GM18520 (cell line): ENCODE measurements around the gene MRPL18.
"Not testable (repeated sequence)": the region's sequence is repeated elsewhere in the genome, so short reads cannot be mapped to it uniquely, and the experiment has no call there.

Experiments used
- ATAC-seq: cut with Tn5 transposase; IDR thresholded peaks from one replicate; pipeline ENCODE4 v1.9.1; 2021; ENCODE audit not compliant: unreplicated experiment

MRPL18 gene

DNA sequence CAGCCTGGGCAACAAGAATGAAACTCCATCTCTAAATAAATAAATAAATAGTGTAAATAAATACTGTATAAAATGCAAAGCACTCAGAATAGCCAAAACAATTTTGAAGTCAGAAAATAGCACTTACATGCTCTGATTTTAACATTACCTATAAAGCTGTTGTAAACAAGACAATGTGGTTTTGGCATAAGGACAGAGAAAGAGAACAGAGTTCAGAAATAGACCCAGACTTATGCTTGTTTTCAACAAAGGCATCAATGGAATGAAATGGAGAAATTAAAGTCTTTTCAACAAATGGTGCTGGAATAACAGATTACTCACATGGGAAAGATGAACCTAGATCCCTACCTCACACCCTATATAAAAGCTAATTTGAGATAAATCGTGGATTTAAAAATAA lies 18.1 kb upstream of the MRPL18 start:
- ATAC-seq = no peak

DNA sequence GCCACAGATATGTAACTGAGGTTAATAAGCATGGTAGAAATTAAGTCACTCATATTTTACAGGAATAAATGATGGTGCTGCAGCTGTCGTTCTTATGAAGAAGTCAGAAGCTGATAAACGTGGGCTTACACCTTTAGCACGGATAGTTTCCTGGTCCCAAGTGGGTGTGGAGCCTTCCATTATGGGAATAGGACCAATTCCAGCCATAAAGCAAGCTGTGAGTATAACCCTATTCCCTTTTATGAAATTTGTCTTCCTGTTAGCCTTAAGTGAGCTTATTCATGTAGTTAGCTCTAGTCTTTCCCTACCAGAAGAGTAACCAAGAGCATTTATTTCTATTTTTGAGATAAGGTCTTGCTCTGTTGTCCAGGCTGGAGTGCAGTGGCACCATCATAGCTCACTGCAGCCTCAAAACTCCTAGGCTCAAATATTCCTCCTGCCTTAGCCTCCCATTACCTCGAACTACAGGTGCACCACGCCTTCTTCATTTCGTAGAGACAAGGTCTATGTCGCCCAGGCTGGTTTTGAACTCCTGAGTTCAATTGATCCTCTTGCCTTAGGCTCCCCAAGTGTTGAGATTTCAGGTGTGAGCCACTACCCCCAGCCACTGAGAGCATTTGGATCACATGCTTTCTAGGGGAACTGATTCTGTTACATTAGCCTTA lies 12.9 kb upstream of the MRPL18 start:
- no peak for ATAC-seq

DNA sequence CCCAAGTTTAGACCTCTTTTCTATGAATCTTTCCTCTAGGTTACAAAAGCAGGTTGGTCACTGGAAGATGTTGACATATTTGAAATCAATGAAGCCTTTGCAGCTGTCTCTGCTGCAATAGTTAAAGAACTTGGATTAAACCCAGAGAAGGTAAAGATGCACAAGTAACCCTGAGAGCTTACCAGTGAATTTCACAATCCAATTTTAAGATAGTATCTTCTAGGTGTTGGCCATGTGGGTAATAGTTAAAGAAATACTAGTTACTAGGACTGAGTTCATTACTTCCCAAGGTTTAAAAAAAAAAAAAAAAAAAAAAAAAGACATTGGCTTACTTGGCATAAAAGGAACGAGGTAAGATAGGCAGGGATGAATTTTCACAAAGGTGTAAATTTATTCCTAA lies 12.1 kb upstream of the MRPL18 start:
- no peak for ATAC-seq

DNA sequence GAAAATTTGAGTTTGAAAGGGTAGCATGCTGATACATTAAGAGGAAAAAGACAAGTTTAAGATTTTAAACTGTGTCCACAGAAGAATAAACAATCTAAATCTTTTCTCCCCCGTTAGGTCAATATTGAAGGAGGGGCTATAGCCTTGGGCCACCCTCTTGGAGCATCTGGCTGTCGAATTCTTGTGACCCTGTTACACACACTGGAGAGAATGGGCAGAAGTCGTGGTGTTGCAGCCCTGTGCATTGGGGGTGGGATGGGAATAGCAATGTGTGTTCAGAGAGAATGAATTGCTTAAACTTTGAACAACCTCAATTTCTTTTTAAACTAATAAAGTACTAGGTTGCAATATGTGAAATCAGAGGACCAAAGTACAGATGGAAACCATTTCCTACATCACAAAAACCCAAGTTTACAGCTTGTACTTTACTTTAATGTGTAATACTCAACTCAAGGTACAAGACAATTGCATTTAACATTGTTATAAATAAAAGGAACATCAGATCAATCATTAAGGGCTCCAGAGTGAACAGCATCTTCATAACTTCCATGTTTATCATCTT lies 11.6 kb upstream of the MRPL18 start:
- no peak for ATAC-seq

DNA sequence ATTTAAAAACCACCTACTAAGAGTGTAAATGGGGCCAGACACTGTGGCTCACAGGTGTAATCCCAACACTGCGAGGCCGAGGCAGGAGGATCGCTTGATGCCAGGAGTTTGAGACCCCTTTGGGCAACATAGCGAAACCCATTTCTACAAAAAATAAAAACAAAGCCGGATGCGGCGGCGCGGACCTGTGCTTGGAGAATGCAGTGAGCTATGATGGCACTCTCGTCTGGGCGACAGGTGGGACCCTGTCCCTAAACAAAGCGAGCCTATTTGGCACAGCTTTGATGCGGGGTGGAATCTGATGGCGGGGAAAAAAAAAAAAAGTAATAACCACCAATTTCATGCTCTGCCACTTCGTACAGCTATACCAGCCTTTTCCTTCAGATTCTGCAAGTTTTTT lies 2.0 kb upstream of the MRPL18 start:
- no peak for ATAC-seq

DNA sequence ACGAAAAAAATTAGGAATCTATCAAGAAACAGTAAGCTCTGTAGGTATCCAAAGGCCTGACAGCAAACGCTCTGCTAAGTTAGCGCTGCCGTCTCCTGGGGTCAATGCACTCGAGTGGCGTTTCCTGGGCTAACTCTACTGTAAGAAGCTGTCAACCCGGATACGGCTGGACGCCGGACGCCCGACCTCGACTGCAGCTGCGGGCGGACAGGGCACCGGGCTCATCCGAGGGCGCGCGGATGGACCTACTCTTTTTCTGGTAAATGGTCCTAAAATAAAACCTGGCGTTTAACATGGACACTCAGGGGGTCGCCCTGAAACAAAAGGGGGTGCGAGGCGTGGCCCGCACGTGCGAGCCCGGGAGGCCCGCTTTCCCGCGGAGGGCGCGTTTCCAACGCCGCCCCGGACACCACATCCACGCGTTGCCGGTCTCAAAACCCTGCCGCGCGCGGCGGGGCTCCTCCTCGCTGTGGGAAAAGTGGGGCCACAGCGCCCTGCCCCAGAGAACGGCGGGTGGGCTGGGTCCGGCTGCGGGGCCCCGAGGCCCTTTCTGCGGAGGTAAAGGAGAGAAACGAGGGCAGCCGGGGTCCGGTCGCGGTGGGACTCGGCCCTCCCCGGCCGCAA lies 1.4 kb upstream of the MRPL18 start:
- no peak for ATAC-seq

DNA sequence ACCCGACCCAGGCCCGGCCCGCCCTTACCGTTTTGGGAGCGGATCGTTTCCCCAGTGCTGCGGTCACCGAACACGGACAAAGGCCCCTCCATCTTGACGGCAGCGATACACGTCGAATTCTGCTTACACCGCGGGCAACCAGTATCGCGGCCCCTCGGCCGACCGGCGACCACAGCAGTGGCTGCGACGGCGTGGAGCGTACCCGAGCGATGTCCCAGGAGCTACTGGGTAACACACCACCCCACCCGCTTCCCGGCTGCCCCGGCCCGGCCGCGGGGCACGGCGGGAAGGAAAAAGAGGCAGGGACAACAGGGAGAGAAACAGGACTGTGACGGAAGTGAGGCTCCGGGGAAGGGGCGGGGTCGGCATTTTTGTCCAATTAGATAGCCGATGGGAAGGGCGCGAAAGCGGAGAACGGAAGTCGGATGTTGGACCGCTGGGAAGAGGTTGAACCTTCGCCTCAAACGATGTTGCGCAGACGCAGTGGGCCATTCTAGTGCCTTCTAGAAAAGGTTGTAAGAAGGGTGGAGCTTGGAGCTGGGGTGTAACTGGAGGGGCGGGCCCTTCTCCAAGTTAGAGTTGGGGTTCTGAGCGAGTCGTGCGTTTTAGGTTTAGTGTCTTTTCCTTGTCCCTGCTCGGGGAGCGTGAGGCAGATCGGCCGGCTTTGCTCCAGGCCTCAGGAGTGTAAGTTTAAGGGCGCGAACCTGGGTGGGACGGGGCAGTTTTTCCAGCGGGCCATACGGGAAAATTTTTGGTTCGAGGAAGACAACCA lies 704 bp upstream of the MRPL18 start, which contains the start of gene TCP1:
TSS of gene TCP1 (minus strand) at position 226 of the 772 bp plus-strand sequence. CDS start at position 92, 134 bp downstream.
- ATAC-seq = peak; percentile 63

DNA sequence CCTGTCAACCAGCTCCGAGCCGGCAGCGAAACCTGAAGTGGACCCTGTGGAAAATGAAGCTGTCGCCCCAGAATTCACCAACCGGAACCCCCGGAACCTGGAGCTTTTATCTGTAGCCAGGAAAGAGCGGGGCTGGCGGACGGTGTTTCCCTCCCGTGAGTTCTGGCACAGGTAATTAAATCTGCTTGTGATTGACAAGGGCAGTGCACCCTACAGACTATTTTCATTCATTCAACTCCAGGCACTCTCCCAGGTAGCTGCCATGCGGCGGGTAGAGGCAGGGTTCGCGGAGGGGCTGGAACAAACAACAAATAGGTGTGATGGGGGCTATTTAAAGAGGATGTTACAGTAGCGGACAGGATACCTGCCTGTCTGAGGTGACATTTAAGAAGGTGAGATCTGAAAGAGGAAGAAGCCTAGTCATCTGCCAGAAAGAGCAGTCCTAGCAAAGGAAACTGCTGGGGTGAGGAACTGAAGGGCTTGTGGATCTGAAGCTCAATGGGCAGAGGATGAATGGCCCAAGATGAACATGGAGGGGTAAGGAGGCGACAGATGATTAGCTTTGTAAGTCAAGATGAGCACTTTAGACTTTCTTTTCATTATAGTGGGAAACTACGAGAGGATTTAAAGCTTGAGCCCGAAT lies 810 bp downstream of the MRPL18 start:
- ATAC-seq = no peak

DNA sequence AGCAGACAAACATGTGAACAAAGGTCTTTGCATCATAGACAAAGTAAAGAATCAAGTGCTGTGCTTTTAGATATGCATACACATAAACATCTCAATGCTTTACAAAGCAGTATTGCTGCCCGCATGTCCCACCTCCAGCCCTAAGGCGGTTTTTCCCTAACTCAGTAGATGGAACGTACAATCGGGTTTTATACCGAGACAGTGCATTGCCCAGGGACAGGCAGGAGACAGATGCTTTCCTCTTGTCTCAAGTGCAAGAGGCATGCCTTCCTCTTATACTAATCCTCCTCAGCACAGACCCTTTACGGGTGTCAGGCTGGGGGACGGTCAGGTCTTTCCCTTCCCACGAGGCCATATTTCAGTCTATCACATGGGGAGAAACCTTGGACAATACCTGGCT lies 4.7 kb downstream of the MRPL18 start:
- ATAC-seq = not testable (repeated sequence)

DNA sequence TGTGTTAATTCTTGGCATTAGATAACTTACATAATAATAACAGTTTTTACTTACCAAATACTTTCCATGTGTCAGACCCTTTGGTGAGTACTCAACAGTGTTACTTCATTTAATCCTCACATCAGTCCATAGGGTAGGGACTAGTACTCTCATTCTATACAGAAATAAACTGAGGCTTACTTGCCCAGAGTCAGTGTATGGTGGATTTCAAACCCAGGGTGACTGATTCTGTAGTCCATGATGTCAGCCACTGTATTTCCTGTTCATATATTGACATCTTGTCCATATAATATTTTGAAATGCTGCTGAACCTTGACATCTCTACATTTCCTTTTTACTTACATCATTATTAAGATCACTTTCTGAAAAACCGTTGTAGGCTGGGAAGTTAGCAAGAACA lies 7.3 kb downstream of the MRPL18 start:
- ATAC-seq = no peak

DNA sequence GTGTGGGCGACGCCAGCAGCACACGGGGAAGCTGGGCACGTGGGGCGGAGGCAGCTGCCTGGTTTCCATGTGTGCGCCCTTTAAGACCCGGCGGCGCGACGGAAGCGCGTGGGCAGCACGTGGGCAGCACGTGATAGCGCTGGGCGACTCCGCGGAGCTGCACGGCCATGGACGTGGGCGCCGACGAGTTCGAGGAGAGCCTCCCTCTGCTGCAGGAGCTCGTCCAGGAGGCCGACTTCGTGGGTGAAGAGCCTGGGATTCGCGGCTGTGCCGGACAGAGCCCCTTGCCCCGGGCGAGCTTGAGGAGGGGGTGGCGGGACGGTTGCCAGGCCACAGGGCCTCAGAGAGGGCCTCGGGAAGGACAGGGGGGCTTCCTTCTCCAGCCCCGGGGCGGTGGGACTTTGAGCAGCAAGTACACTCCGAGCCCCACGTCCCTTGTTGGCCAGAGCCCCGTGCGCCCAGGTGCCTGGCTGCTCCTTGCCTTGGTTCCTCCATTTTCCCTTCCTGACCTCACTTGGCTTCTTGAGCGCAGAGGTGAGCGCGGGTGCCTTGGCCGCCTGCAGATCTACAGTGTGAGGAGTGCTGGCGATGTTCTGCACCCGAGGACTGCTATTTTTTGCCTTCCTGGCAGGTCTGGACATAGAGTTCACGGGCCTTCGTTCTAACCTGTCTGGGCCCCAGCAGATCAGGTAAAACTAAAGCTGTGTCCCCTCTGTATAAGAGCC lies 10.0 kb downstream of the MRPL18 start, which contains the start of gene PNLDC1:
TSS of gene PNLDC1 (plus strand) at position 136 of the 725 bp plus-strand sequence. CDS start at position 168, 32 bp downstream.
- no peak for ATAC-seq

DNA sequence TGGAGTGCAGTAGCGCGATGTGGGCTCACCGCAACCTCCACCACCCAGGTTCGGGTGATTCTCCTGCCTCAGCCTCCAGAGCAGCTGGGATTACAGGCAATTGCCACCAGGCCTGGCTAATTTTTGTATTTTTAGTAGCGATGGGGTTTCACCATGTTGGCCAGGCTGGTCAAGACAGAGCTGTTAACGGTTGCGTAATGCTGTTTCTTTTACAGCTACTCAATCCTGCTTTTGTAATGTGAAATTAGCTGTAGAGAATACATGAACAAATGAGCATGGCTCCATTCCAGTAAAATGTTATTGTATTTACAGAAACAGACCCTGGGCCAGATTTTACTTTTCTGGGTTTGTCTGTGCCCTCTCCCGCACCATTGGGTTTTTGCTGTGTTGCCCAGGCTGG lies 11.7 kb downstream of the MRPL18 start:
- ATAC-seq = no peak

DNA sequence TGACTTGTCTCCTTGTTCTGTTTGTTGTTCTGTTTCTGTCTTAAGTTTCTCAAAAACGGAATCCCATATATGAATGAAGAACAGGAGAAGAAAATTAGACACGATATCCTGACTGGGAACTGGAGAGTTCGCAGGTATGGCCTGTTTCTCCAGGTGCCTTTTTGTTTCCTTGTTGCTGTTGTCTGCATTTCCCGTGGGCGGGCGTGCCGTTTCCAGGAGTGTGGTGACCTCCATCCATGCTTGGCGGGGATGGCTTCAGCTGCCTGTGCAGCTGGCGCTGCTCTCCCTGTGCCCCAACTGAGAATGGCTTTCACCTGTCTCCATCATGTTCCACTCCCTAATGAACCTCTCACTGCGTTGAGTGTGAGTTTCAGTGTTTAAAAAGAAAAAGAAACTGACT lies 14.2 kb downstream of the MRPL18 start:
- no peak for ATAC-seq

DNA sequence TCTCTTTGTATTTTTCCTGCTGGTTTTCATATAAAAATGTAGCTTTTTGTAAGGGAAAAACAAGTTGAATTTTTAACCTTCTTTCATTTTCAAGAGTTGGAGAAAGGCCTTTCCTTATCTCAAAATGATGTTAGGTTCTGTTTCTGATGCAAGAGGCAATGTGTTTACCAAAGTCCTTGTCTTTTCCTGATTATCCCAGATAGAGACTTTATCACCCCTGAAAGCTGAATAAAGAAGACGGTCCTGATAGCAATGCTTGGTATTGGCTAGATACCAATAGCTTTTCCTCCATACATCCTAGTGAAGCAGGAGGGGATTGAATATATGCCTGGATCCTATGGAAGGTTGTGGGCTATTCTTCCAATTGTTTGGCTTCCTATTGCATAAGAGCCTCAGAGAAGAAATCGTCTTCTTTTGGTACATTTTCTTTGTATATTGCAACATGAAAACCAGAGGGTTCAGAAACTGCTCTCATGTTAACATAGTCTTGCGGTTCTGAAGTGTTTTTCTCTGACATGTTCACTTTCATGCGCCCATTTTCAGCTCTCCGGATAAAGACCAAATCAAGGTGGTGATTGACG lies 15.3 kb downstream of the MRPL18 start:
- no peak for ATAC-seq

DNA sequence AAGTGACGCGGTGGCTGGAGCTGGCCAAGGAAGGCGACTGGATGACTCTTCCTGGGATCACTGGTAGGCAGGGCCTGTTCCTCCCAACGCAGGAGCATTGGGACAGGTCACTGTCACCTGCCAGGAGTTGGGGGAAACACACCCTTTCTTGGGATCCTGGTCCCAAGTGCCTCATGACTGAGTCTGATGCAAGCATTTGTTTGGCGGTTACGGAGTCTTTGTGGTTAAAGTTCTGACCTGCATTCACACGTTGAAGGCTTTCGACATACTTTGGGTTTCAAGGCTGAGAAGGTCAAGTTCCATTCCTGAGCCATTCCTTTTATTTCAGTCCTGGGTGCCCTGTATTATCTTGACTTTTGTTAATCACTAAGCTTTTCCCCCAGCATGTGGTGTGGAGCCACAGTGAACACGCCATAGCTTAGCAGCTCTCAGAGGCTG lies 15.8 kb downstream of the MRPL18 start:
- ATAC-seq = no peak

DNA sequence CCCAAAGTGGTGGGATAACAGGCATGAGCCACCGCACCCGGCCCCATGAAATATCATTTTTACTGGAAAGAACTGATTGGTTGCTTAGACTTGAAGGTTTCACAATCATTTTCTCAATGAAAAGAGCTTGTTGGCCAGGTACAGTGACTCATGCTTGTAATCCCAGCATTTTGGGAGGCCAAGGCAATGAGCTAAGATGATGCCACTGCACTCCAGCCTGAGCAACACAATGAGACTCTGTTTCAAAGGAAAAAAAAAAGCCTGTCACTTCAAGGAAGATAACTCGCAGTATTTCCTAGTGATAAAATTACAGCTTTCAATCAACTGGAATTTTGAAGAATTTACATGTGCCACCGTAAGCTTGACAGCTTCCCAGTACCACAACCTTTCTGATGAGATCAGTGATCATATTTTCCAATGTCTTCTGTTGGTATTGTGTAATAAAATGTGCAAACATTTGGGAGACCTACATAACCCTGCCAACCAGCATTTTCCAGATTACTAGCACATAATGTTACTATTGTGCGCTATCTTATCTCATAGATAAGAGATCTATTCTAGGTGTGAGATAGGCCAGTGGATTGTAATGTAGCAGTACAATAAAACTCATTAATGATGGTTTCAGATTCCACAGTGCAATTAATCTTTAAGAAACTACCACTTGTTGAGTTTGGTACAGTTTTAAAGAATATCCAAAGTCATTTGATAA lies 17.0 kb downstream of the MRPL18 start:
- no peak for ATAC-seq

DNA sequence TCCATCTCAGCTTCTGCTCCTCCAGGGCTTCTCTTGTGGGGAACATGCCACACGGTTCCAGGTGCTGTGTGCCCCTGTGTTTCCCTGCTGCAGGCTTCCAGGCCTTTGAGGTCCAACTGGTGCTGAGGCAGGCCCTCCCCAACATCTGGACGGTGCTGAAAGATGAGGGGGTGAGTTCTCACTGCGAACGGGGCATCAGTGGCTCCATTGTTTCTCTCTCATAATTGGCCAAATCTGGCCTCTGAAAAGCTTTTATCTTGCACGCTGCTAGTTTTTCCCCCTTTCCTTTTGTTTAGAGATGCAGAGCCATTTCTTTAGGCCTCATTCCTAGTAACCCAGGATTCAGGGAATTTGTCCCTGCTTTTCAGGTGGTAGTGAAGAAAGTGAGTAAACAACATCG lies 18.4 kb downstream of the MRPL18 start:
- ATAC-seq = no peak

DNA sequence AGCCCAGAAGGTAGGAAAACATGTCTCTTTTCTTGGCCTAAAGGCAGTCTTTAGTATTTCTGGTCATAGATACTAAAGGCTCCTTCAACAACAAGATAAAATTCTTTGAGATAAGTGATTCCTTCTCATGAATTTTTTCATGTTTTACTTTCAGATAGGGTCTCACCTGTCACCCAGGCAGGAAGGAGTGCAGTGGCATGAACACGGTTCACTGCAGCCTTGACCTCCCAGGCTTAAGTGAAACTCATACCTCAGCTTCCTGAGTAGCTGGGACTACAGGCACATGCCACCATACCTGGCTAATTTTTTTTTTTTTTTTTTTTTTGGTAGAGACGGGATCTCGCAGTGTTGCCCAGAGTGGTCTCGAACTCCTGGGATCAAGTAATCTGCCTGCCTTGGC lies 18.9 kb downstream of the MRPL18 start:
- no peak for ATAC-seq

DNA sequence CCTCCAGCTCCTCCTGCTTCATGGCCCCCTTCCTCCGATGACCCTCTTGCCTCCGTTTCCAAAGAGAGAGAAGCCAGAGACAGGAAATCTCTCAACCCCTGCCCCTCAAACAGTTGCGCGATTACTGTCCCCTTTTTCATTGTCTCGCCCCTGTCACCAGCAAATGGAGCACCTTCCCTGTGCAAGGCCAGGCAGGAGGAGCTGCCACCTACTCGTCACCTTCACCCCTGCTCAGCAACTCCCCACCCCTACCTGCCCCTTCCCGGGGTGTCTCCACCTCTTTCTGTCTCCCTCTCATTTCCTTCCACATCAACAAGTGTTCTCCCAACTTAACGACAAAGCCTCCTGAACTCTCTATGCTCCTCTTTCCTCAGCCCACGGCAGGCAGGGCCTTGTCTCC lies 23.5 kb downstream of the MRPL18 start:
- ATAC-seq = no peak
